ENCODE data around the gene SMC1B.
A peak's percentile ranks its signal among the peaks of the same experiment; 100 is the strongest.
"Not testable (repeated sequence)": the region's sequence is repeated elsewhere in the genome, so short reads cannot be mapped to it uniquely, and the experiment has no call there.

The SMC1B gene

DNA sequence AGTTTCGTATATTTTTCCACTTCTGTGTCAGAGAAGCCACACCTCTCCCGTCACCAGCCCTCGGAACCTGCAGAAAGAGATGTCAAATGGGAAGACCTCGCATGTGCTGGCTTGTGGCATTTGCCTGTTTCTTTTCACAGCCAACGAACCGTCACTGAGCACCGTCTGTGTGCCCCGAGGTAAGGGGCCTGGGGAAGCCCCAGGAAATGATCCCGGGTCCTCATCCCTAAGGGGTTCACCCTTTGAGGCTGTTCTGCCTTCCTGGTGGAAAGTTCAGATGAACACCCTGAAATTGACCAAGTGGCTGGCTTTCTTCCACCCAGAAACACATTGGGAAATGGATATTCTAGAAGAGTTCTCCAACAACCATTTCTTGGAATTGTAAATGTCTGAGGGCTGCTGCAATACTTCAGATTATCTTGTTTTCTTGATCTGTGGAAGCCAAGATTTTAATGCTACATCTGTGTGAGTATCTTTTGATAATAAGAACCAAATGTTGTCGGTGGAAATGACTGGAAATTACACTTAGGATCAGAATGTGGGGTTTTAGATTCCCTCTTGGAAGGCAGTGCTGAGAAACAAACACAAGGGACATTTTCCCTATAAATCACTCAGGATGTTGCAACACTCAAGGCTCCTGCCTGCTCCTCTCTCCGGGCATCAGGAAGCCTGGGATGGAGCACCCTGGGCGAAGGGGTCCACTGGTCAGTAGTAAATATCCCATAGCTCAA, 37.7 kb upstream of the SMC1B start:
- DNase-seq (ENCODE audit: low read depth in 1 of 2, low spot score in 1 of 2) = no peak
- in situ Hi-C loops (cut with HindIII; ENCODE audit: low pct_unique_long_range_greater_than_20kb, low sequenced_read_pairs) = no loop called here
- TF ChIP-seq JUND (IDR thresholded peaks at IDR 0.05; ENCODE audit: low read depth) = no peak

DNA sequence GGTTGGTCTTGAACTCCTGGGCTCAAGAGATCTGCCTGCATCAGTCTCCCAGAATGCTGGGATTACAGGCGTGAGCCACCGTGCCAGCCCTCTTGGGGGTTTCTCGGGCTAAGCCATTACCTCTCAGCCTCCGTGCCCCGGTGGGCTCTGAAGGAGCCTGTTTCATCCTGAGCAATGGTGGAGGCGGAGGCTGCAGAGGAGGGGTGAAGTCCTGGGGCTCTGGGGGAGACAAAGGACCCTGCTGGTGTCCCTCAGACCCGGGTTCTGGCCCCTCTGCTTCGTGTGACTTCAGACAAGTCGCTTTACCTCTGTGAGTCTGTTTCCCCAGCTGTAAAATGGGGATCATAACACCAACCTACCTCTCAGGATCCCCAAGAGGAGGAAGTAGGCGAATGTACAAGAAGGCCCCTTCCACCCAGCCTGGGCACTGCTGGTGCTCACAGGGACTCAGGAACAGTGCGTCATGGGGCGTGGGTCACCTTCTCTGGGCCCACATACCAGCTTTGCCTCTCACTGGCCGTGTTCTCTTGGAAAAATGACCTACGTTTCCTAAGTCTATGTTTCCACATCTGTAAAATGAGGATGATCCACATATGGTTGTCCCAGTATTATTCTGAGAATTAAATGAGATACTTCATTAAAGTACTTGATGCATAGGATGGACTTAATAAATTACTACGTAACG, 36.8 kb upstream of the SMC1B start:
- in situ Hi-C loops (cut with HindIII; ENCODE audit: low pct_unique_long_range_greater_than_20kb, low sequenced_read_pairs) = no loop called here

GRCh38 chr22:45449442-45449841, 36.0 kb upstream of the SMC1B start:
- DNase-seq (ENCODE audit: low read depth in 1 of 2, low spot score in 1 of 2); in situ Hi-C loops (cut with HindIII; ENCODE audit: low pct_unique_long_range_greater_than_20kb, low sequenced_read_pairs): not testable (repeated sequence)

More for the DNA sequence above, 36.8 kb upstream of the SMC1B start:
- no peak for DNase-seq (ENCODE audit: low read depth in 1 of 2, low spot score in 1 of 2)
- TF ChIP-seq JUND (IDR thresholded peaks at IDR 0.05; ENCODE audit: low read depth) = no peak

DNA sequence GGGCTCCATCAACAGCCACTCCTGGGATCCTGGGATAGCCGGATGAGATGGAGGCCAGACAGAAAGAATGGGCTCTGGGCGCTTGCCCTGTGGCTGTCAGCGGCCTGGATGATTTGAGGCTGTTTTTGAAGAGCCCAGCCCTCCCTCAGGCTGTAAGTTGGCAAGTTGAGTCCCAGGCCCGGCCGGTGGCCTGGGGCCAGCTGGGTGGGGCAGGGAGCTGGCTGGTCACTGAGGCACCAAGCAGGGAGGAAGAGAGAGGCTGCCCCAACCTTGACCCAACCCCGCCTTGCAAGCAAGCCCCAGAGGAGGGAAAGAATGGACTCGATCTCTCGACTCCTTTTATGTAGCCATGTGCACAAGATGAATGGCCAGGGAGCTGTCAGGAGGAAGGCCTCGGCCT, 35.0 kb upstream of the SMC1B start:
- TF ChIP-seq JUND (IDR thresholded peaks at IDR 0.05; ENCODE audit: low read depth) = no peak
- in situ Hi-C loops (cut with HindIII; ENCODE audit: low pct_unique_long_range_greater_than_20kb, low sequenced_read_pairs) = no loop called here
- DNase-seq (ENCODE audit: low read depth in 1 of 2, low spot score in 1 of 2) = no peak

- DNase-seq (ENCODE audit: low read depth in 1 of 2, low spot score in 1 of 2); in situ Hi-C loops (cut with HindIII; ENCODE audit: low pct_unique_long_range_greater_than_20kb, low sequenced_read_pairs): not testable (repeated sequence)
Measured at GRCh38 chr22:45447596-45447995, 34.2 kb upstream of the SMC1B start.

DNA sequence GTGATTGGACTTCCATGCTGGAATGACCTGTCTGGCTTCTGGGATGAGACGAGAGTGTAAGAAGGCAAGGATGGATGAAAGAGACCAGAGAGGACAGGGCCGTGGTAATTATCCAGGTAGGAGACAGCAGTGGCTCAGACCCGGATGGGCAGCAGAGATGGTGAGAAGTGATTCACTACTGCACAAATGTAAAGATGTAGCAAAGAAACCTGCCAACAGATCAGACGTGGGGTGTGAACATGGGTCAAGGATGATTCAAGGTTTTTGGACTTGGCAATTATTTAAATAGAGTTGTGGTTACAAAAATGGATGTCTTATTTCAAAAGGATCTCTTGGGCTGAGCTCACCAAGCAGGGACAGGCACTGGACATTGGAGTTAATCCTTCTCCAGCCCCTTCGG, 32.8 kb upstream of the SMC1B start:
- in situ Hi-C loops (cut with HindIII; ENCODE audit: low pct_unique_long_range_greater_than_20kb, low sequenced_read_pairs) = no loop called here
- DNase-seq (ENCODE audit: low read depth in 1 of 2, low spot score in 1 of 2) = no peak
- no peak for TF ChIP-seq JUND (IDR thresholded peaks at IDR 0.05; ENCODE audit: low read depth)

DNA sequence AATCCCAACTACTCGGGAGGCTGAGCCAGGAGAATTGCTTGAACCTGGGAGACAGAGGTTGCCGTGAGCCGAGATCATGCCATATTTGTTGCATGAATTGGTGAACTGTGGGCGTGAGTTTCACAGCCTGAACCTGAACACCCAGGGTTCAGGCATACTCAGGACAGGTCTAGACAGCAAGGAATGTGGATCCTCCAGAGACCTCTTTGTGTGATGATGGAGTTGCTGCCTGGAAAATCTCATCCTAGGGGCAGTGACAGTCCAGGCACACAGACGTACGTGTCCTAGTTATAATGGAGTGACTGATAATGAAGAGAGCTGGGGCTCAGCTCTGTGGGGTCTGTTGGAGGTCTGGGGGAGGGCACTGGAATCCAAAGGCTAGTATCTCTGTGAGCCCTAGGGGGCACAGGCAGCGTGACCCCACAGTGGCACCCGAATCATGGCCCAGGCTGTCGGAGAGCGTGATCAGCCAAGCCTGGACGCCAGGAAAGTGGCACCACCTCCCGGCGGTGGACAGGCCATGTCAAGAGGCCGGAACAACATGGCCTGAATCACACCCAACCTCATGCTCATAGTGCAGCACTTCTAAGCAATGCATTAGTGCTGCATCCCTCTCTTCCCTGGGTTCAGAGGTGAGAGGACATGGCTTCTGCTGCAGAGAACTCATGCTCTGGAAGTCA, 31.8 kb upstream of the SMC1B start:
- in situ Hi-C loops (cut with HindIII; ENCODE audit: low pct_unique_long_range_greater_than_20kb, low sequenced_read_pairs) = no loop called here
- TF ChIP-seq JUND (IDR thresholded peaks at IDR 0.05; ENCODE audit: low read depth) = no peak
- DNase-seq (ENCODE audit: low read depth in 1 of 2, low spot score in 1 of 2) = no peak

- no peak for TF ChIP-seq JUND (IDR thresholded peaks at IDR 0.05; ENCODE audit: low read depth)
- in situ Hi-C loops (cut with HindIII; ENCODE audit: low pct_unique_long_range_greater_than_20kb, low sequenced_read_pairs) = no loop called here
- DNase-seq (ENCODE audit: low read depth in 1 of 2, low spot score in 1 of 2) = no peak
Measured at GRCh38 chr22:45444168-45444567, 30.8 kb upstream of the SMC1B start.

DNA sequence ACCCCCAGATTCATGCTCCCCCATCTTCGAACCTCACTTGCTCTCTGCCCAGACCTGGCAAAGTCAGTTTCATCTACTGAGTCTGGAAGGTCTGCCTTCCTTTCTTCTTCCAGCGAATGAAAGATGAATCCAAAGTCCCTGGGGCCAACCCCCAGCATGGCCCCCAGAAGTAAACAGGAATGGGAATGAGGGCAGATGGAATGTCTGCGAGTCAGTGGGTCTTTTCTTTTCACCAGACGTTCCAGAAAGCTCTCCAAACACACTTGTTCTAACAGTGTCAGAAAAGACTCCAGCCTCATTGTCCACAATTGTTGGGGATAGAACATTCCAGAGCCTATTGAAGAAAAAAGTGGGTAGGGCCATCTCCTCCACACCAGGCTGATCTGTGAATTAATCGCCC, 28.7 kb upstream of the SMC1B start:
- no peak for DNase-seq (ENCODE audit: low read depth in 1 of 2, low spot score in 1 of 2)
- in situ Hi-C loops (cut with HindIII; ENCODE audit: low pct_unique_long_range_greater_than_20kb, low sequenced_read_pairs) = no loop called here
- TF ChIP-seq JUND (IDR thresholded peaks at IDR 0.05; ENCODE audit: low read depth) = no peak

DNA sequence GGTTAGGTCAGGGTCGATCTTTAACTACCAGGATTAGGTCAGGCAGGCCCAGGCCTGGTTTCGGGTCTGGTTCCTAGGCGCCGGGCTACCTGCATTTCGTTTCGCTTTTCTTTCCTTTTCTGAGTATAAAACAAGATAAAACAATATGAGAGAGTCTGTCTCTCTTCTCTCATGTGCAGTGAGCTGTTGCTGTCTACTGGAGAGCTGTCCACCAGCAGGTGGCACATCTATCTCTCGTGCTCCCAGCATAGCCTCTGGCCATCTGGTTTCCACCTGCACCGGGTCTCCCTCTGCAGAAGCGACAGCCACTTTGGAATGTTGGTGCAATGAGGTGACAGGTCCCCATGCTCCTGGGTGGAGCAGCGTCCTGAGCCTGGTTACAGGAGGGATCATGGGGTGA, 27.7 kb upstream of the SMC1B start:
- DNase-seq (ENCODE audit: low read depth in 1 of 2, low spot score in 1 of 2) = peak; percentile 22 to 63
- in situ Hi-C loops (cut with HindIII; ENCODE audit: low pct_unique_long_range_greater_than_20kb, low sequenced_read_pairs) = no loop called here
- TF ChIP-seq JUND (IDR thresholded peaks at IDR 0.05; ENCODE audit: low read depth) = no peak

DNA sequence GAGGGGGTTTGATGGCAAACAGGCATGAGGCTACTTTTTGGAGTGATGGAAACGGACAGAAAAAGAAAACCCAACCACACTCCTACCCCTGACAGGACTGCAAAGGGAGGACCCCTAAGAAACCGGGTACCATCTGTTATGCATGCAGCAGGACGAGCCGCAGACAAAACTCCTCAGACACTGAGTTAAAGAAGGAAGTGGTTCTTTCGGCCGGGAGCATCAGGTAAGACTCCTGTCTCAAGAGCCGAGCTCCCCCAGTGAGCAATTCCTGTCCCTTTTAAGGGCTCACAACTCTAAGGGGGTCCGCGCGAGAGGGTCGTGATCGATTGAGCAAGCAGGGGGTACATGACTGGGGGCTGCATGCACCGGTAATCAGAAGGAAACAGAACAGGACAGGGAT, 27.3 kb upstream of the SMC1B start:
- DNase-seq (ENCODE audit: low read depth in 1 of 2, low spot score in 1 of 2); in situ Hi-C loops (cut with HindIII; ENCODE audit: low pct_unique_long_range_greater_than_20kb, low sequenced_read_pairs): not testable (repeated sequence)

DNA sequence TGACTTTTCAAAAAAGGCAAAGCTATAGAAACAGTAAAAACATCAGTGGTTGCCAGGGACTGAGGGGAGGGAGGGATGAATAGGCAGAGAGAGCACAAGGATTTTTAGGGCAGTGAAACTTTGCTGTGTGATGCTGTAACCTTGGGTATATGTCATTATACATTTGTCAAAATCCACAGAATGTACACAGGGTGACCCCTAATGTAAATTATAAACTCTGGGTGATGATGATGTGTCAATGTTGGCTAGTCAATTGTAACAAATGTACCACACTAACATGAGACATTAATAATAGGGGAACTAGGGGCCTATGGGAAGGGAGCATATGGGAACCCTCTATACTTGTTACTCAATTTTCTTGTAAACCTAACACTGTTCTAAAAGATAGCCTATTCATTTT, 24.9 kb upstream of the SMC1B start:
- DNase-seq (ENCODE audit: low read depth in 1 of 2, low spot score in 1 of 2) = no peak
- no peak for TF ChIP-seq JUND (IDR thresholded peaks at IDR 0.05; ENCODE audit: low read depth)
- in situ Hi-C loops (cut with HindIII; ENCODE audit: low pct_unique_long_range_greater_than_20kb, low sequenced_read_pairs) = no loop called here

DNA sequence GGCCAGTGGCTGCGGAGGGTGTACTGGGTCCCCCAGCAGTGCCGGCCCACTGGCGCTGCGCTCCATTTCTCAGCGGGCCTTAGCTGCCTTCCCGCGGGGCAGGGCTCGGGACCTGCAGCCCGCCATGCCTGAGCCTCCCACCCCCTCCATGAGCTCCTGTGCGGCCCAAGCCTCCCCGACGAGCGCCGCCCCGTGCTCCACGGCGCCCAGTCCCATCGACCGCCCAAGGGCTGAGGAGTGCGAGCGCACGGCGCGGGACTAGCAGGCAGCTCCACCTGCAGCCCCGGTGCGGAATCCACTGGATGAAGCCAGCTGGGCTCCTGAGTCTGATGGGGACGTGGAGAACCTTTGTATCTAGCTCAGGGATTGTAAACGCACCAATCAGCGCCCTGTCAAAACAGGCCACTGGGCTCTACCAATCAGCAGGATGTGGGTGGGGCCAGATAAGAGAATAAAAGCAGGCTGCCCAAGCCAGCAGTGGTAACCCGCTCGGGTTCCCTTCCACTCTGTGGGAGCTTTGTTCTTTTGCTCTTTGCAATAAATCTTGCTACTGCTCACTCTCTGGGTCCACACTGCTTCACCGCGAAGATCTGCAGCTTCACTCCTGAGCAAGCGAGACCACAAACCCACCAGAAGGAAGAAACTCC, 23.6 kb upstream of the SMC1B start:
- DNase-seq (ENCODE audit: low read depth in 1 of 2, low spot score in 1 of 2); in situ Hi-C loops (cut with HindIII; ENCODE audit: low pct_unique_long_range_greater_than_20kb, low sequenced_read_pairs): not testable (repeated sequence)

All from T47D (cell line).